GM21528 (cell line): ENCODE data around the gene IL1RAP.

Experiments used
- ATAC-seq: cut with Tn5 transposase; IDR thresholded peaks from one replicate; pipeline ENCODE4 v1.9.1; 2021; ENCODE audit warnings: mild to moderate bottlenecking, moderate library complexity; ENCODE audit not compliant: unreplicated experiment, low FRiP score

Gene IL1RAP

GRCh38 chr3:190541008-190541407 is 27.1 kb downstream of the IL1RAP start:
- no peak for ATAC-seq

- ATAC-seq = no peak
Observed at GRCh38 chr3:190541560-190541959, 27.7 kb downstream of the IL1RAP start.

- no peak for ATAC-seq
Observed at GRCh38 chr3:190542846-190543245, 29.0 kb downstream of the IL1RAP start.

GRCh38 chr3:190543671-190544070 is 29.8 kb downstream of the IL1RAP start:
- ATAC-seq = no peak

GRCh38 chr3:190545191-190545590 is 31.3 kb downstream of the IL1RAP start:
- no peak for ATAC-seq

GRCh38 chr3:190546881-190547510 is 33.1 kb downstream of the IL1RAP start:
- no peak for ATAC-seq

- no peak for ATAC-seq
Observed at GRCh38 chr3:190548031-190548656, 34.3 kb downstream of the IL1RAP start.

- ATAC-seq = no peak
Observed at GRCh38 chr3:190552021-190552420, 38.1 kb downstream of the IL1RAP start.

- no peak for ATAC-seq
Observed at GRCh38 chr3:190552969-190553759, 39.3 kb downstream of the IL1RAP start.

GRCh38 chr3:190554197-190554596 is 40.3 kb downstream of the IL1RAP start:
- ATAC-seq = no peak

- ATAC-seq = no peak
Observed at GRCh38 chr3:190556351-190556750, 42.5 kb downstream of the IL1RAP start.

GRCh38 chr3:190557296-190557695 is 43.4 kb downstream of the IL1RAP start:
- no peak for ATAC-seq

- no peak for ATAC-seq
Observed at GRCh38 chr3:190558316-190558715, 44.4 kb downstream of the IL1RAP start.

- no peak for ATAC-seq
Observed at GRCh38 chr3:190558796-190559195, 44.9 kb downstream of the IL1RAP start.

GRCh38 chr3:190560013-190560895 is 46.4 kb downstream of the IL1RAP start:
- no peak for ATAC-seq

- ATAC-seq = no peak
Observed at GRCh38 chr3:190562866-190563510, 49.1 kb downstream of the IL1RAP start.

GRCh38 chr3:190564175-190564574 is 50.3 kb downstream of the IL1RAP start:
- no peak for ATAC-seq

GRCh38 chr3:190566043-190566933 is 52.4 kb downstream of the IL1RAP start:
- no peak for ATAC-seq

- no peak for ATAC-seq
Observed at GRCh38 chr3:190568036-190568435, 54.2 kb downstream of the IL1RAP start.
